Right lobe of liver (tissue), 6 donors: ENCODE results near the gene FBXO8. TPM values are rescaled to one million over a fixed set of nuclear protein-coding genes. Genes with fewer than 3 reads are reported as not detected.

ENCODE experiments used
- ATAC-seq, 4 donors: fragments of 200-7000 bp; cut with Tn5 transposase; one replicate each; pipeline ENCODE4 v1.9.1; 2020; ENCODE audit warnings: mild to moderate bottlenecking in 4 of 4, moderate library complexity in 4 of 4
- DNase-seq, 3 donors: peaks; one replicate each; pipeline ENCODE4 v3.0.0-alpha.2; 2020
- H3K27ac ChIP-seq, 3 donors: fragments of 200-600 bp; one replicate each; pipeline ENCODE4 v1.8.0; 2022
- H3K27me3 ChIP-seq, 2 donors: fragments of 200-600 bp; one replicate each; pipeline ENCODE4 v1.8.0; 2022
- H3K36me3 ChIP-seq, 4 donors: fragments of 200-600 bp; sonication (generic) in 1 of 4; one replicate each; pipeline versions ENCODE4 v1.5.1 to v1.8.0; 2017 to 2022; ENCODE audit warnings: control low read depth in 1 of 4
- H3K4me1 ChIP-seq, 4 donors: fragments of 200-600 bp; sonication (generic) in 1 of 4; one replicate each; pipeline versions ENCODE4 v1.5.1 to v1.8.0; 2017 to 2022; ENCODE audit warnings: control low read depth in 1 of 4
- H3K4me3 ChIP-seq, 3 donors: fragments of 200-600 bp; one replicate each; pipeline ENCODE4 v1.8.0; 2022
- H3K9me3 ChIP-seq, 4 donors: fragments of 200-600 bp; sonication (generic) in 1 of 4; one replicate each; pipeline versions ENCODE4 v1.5.1 to v1.8.0; 2017 to 2022; ENCODE audit warnings: control low read depth in 1 of 4
- CTCF ChIP-seq, 4 donors: fragments of 200-600 bp in 3 of 4; fragments of 450-650 bp in 1 of 4; IDR thresholded peaks; one replicate each; pipeline versions ENCODE4 v1.5.1 to v1.8.0; 2016 to 2022; ENCODE audit warnings: antibody characterized with exemption in 4 of 4, mild to moderate bottlenecking in 2 of 4
- POLR2A ChIP-seq: fragments of 450-650 bp; IDR thresholded peaks from one replicate; pipeline ENCODE4 v1.6.1; 2017; ENCODE audit warnings: antibody characterized with exemption, mild to moderate bottlenecking
- WGBS: methylation state at CpG from one replicate; pipeline ENCODE4 v1.1.6; 2018; ENCODE audit warnings: low coverage, low lambda C conversion rate; ENCODE audit not compliant: insufficient coverage; ENCODE audit errors: missing lambda C conversion rate; 5-methylcytosine and 5-hydroxymethylcytosine counted together
- intact Hi-C, 2 donors: fragments of 100-400 bp; cut with DNase I; formaldehyde crosslinking; loops; one replicate each; pipeline versions ENCODE4 v1.11.2 to v1.14.1; 2022
- total RNA-seq, 6 experiments: library from RNA; depleted of rRNA in 2 of 6; stranded (reverse); fragments of >200 nt in 2 of 6; fragmentation: NEBNext Ultra II Directional in 3 of 6; extraction: Animal tissue kit (Norgen Biotek cat#: 25700) in 3 of 6; gene quantifications; one replicate each; pipeline versions ENCODE4 v1.1.0 to v1.2.4, GENCODE V29; 2016 to 2023
- donor health status: DM: no; HTN: yes; CAD: no.
- donor health status: DM: no; HTN: no; CAD: no.
- donor health status: DM: no; HTN: no; CAD: no.
- donor health status: DM: no; HTN: yes; CAD: no.
- donor health status: DM: no; HTN: yes; CAD: no.

The FBXO8 gene
- total RNA-seq, 6 experiments from 2014 or later, result 22.9 to 73.3 (median 29.3) TPM

GRCh38 chr4:174225349-174226049 is 58.0 kb downstream of the FBXO8 start:
- Histone ChIP-seq H3K27ac (no peak overlapping the region), H3K27me3 (peaks cover 0 to 5% of the 10 kb centered on the region in 2 donors), H3K4me3 (no peak overlapping the region), H3K36me3 (no peaks in the 10 kb centered on the region), H3K4me1 (no peaks in the 10 kb centered on the region), H3K9me3 (no peaks in the 10 kb centered on the region)
- ATAC-seq (no peak), DNase-seq (no peak)
- 57% methylated on average over 9 of the region's 9 CpGs for WGBS
- TF ChIP-seq POLR2A (no peak), CTCF (IDR thresholded peaks at IDR 0.05) (no peak)
- intact Hi-C loops, result no loop called here

GRCh38 chr4:174224550-174224949 is 58.9 kb downstream of the FBXO8 start:
- ATAC-seq (no peak), DNase-seq (no peak)
- peaks cover 0 to 5% of the 10 kb centered on the region in 2 donors for H3K27me3 ChIP-seq
- TF ChIP-seq POLR2A (no peak), CTCF (IDR thresholded peaks at IDR 0.05) (no peak)
- no peaks in the 10 kb centered on the region for H3K36me3 ChIP-seq
- no peak overlapping the region for H3K4me3 ChIP-seq
- 36% methylated on average over 1 of the region's 1 CpG for WGBS
- H3K9me3 ChIP-seq, result no peaks in the 10 kb centered on the region
- intact Hi-C loops, result no loop called here
- no peak overlapping the region for H3K27ac ChIP-seq
- H3K4me1 ChIP-seq, result no peaks in the 10 kb centered on the region

- DNase-seq (no peak), ATAC-seq (peak; percentile 82 to 88 (median 85))
- intact Hi-C loops, result no loop called here
- TF ChIP-seq CTCF (IDR thresholded peaks at IDR 0.05) (peak; percentile 63 to 70 (median 66)), POLR2A (no peak)
- H3K4me3 ChIP-seq, result no peak overlapping the region
- peaks cover 0 to 9% (median 3%) of the 10 kb centered on the region in 4 donors for H3K4me1 ChIP-seq
- H3K27me3 ChIP-seq, result peaks cover 0 to 9% of the 10 kb centered on the region in 2 donors
- WGBS, result 27% methylated on average over 4 of the region's 4 CpGs
- H3K27ac ChIP-seq, result no peak overlapping the region
- no peaks in the 10 kb centered on the region for H3K9me3 ChIP-seq
- no peaks in the 10 kb centered on the region for H3K36me3 ChIP-seq
Measured at GRCh38 chr4:174222266-174222872, 61.1 kb downstream of the FBXO8 start.

- DNase-seq (no peak), ATAC-seq (peak in 2 of 4 donors; percentile 5 to 20)
- no peak for TF ChIP-seq POLR2A
- no peak for TF ChIP-seq CTCF (IDR thresholded peaks at IDR 0.05)
- Histone ChIP-seq H3K36me3 (no peaks in the 10 kb centered on the region), H3K9me3 (no peaks in the 10 kb centered on the region), H3K27ac (peak overlapping the region in 1 of 3 donors; percentile 36), H3K27me3 (peaks cover 11 to 38% of the 10 kb centered on the region in 2 donors), H3K4me1 (peaks cover 0 to 15% (median 4%) of the 10 kb centered on the region in 4 donors), H3K4me3 (peak overlapping the region; percentile 10 to 20 (median 17))
- intact Hi-C loops, result no loop called here
- WGBS, result 8% methylated on average over 21 of the region's 26 CpGs
Measured at GRCh38 chr4:174218127-174218790, 65.2 kb downstream of the FBXO8 start.
